ENCODE measurements around the gene NRN1L.

Gene NRN1L

DNA sequence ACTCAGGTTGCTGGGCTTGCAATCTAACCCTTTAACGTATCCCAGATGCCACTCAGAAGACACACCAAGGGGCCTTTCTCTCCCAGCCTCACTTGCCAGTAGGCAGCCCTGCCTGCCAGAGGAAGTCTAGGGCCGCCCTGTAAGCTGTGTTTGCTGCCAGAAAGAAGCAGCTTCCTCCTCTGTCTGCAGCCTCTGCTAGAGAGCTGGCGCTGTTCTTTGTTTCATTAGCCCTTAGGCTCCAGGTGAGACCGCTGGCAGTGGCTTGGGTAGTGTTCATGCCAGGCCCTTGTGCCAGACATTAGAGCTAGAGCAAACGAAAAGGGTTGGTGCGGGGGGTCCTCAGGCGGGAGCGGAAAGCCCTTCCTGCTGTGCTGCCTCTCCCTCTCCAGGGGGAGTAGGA, 38.1 kb downstream of the NRN1L start:
- H3K4me3 ChIP-seq (ENCODE audit: low read depth, low read length): no peak overlapping the region
- no peak for TF ChIP-seq CTCF (IDR thresholded peaks at IDR 0.05; ENCODE audit: low read depth, low read length)

- H3K4me3 ChIP-seq (ENCODE audit: low read depth, low read length): no peak overlapping the region
- no peak for TF ChIP-seq CTCF (IDR thresholded peaks at IDR 0.05; ENCODE audit: low read depth, low read length)
Measured at GRCh38 chr16:67923414-67924116, 38.9 kb downstream of the NRN1L start.

DNA sequence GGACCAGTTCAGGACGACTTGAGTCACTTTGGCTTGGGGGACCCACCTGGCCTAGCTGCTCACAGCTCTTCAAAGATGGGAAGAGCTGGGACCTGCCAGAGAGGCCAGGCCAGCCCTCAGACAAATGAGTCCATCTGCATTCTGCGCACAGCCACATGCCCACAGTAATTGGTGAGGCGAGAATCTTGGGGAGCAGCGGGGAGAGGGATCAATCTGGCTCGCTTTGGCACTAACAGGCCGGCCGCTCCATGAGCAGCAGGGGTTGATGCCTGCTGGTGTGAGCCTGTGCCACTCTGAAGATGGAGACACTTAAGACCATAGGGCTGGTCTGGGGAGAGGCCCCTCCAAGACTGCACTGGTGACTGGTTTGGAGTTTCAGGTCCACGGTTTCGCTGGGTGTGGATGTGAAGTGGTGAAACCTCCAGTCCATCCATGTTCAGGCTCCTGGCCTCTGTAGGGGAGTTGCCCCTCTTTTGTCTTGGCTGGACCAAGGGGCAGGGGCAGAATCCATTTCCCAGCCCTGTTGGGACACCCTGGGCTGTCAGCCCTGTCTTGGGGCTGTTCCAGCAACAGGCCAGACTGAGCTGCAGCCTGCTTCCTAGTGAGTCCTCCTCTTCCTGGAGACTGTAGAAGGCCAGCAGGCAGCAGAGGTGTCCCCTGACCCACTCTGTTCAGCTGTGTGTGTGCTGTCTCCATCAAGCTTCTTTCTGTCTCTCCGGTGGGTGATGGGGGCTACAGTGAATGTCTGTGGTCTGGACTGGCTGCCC, 39.6 kb downstream of the NRN1L start:
- no peak overlapping the region for H3K4me3 ChIP-seq (ENCODE audit: low read depth, low read length)
- no peak for TF ChIP-seq CTCF (IDR thresholded peaks at IDR 0.05; ENCODE audit: low read depth, low read length)

GRCh38 chr16:67926181-67926750, 41.6 kb downstream of the NRN1L start:
- TF ChIP-seq CTCF (IDR thresholded peaks at IDR 0.05; ENCODE audit: low read depth, low read length): no peak
- no peak overlapping the region for H3K4me3 ChIP-seq (ENCODE audit: low read depth, low read length)

- no peak for TF ChIP-seq CTCF (IDR thresholded peaks at IDR 0.05; ENCODE audit: low read depth, low read length)
- no peak overlapping the region for H3K4me3 ChIP-seq (ENCODE audit: low read depth, low read length)
Measured at GRCh38 chr16:67927131-67927941, 42.7 kb downstream of the NRN1L start.

- no peak for TF ChIP-seq CTCF (IDR thresholded peaks at IDR 0.05; ENCODE audit: low read depth, low read length)
- H3K4me3 ChIP-seq (ENCODE audit: low read depth, low read length): no peak overlapping the region
Measured at GRCh38 chr16:67928147-67928546, 43.5 kb downstream of the NRN1L start.
